Panc1 (cell line): Measurements from ENCODE around the gene ENDOV. TPM values are rescaled to one million over a fixed set of nuclear protein-coding genes. Genes with fewer than 3 reads are reported as not detected.
A peak's percentile ranks its signal among the peaks of the same experiment; 100 is the strongest.

Experiments used
- ATAC-seq: fragments of 200-7000 bp; cut with Tn5 transposase; 2 replicates; pipeline ENCODE4 v1.9.1; 2020; ENCODE audit warnings: mild to moderate bottlenecking, moderate library complexity
- BruUV-seq: library from RNA; stranded (reverse); fragments of 400-500 nt; replicated peaks from 2 replicates; lab custom pipeline; 2021; lab: Mats Ljungman, UMichigan
- CTCF ChIA-PET: fragments of 300-600 bp; sonication (Branson Sonifier 250); formaldehyde crosslinking; loops from one replicate; lab custom pipeline; 2022; ENCODE audit warnings: antibody characterized with exemption; lab: Charles Lee
- POLR2A ChIA-PET: fragments of 300-600 bp; sonication (Branson Sonifier 250); formaldehyde crosslinking; loops from one replicate; lab custom pipeline; 2022; ENCODE audit warnings: antibody characterized with exemption; lab: Charles Lee
- DNase-seq: peaks from one replicate; pipeline ENCODE4 v3.0.0-alpha.2; 2010; ENCODE audit warnings: low read depth, low spot score
- H3K27ac ChIP-seq: 2 replicates; pipeline ENCODE4 v1.5.1; 2011; ENCODE audit warnings: mild to moderate bottlenecking, low read length, inconsistent platforms
- H3K27me3 ChIP-seq: fragments of 200-500 bp; sonication (Bioruptor generic); 2 replicates; pipeline ENCODE4 v1.6.0; 2014; ENCODE audit warnings: low read length, inconsistent platforms; ENCODE audit not compliant: control insufficient read depth, insufficient read depth
- H3K36me3 ChIP-seq: fragments of 200-500 bp; sonication (Bioruptor generic); 2 replicates; pipeline ENCODE4 v1.5.1; 2014; ENCODE audit warnings: inconsistent platforms, mild to moderate bottlenecking, low read length, moderate library complexity; ENCODE audit not compliant: control insufficient read depth, insufficient read depth
- H3K4me1 ChIP-seq: 2 replicates; pipeline ENCODE4 v1.5.1; 2011; ENCODE audit warnings: inconsistent platforms, mild to moderate bottlenecking, low read length, moderate library complexity; ENCODE audit not compliant: control insufficient read depth, insufficient read depth
- H3K4me3 ChIP-seq, 2 experiments: 2 replicates each; pipeline ENCODE4 v1.5.1; 2011 to 2012; ENCODE audit warnings: low read depth in 2 of 2, low read length in 2 of 2, mild to moderate bottlenecking in 2 of 2, inconsistent platforms in 1 of 2, moderate library complexity in 1 of 2
- H3K9me3 ChIP-seq: fragments of 200-500 bp; sonication (Bioruptor generic); 2 replicates; pipeline ENCODE4 v1.5.1; 2014; ENCODE audit warnings: low read depth, mild to moderate bottlenecking, inconsistent platforms, low read length, moderate library complexity; ENCODE audit not compliant: control insufficient read depth, insufficient read depth
- POLR2AphosphoS5 ChIP-seq: IDR thresholded peaks from 2 replicates; pipeline ENCODE4 v1.6.1; 2012; ENCODE audit warnings: mild to moderate bottlenecking, low read depth, low read length, moderate library complexity
- SIN3A ChIP-seq: IDR thresholded peaks from 2 replicates; pipeline ENCODE4 v1.6.1; 2012; ENCODE audit warnings: low read depth, mild to moderate bottlenecking, low read length, moderate library complexity, borderline replicate concordance; ENCODE audit not compliant: insufficient read depth
- TCF7L2 ChIP-seq: IDR thresholded peaks from 2 replicates; pipeline ENCODE4 v1.6.1; 2011; ENCODE audit warnings: mild to moderate bottlenecking, low read depth, low read length, inconsistent platforms
- in situ Hi-C: cut with HindIII; loops from 2 replicates; pipeline ENCODE4 v1.10.0; 2016; ENCODE audit warnings: low sequenced_read_pairs, low pct_unique_long_range_greater_than_20kb
- intact Hi-C: fragments of 100-400 bp; cut with micrococcal nuclease; formaldehyde crosslinking; loops from one replicate; pipeline ENCODE4 v1.10.0; 2022; ENCODE audit not compliant: unreplicated experiment
- total RNA-seq: library from RNA; stranded (reverse); gene quantifications from one replicate; pipeline ENCODE4 v1.2.1, GENCODE V29; 2021; ENCODE audit not compliant: unreplicated experiment
- TF ChIP-seq, protein P1 (sequence below): fragments of 450-650 bp; IDR thresholded peaks from 2 replicates; pipeline ENCODE4 v1.5.1; 2017; ENCODE audit warnings: mild to moderate bottlenecking
- TF ChIP-seq, protein P2 (sequence below), 2 experiments: IDR thresholded peaks; 2 replicates each; pipeline ENCODE4 v1.6.1; 2011 to 2012; ENCODE audit warnings: low read depth in 2 of 2, control low read depth in 1 of 2, low read length in 1 of 2, mild to moderate bottlenecking in 1 of 2, moderate library complexity in 1 of 2; ENCODE audit not compliant: insufficient read depth in 1 of 2

The ENDOV gene
- total RNA-seq, 1 experiment from 2014 or later, result 37.1 TPM

DNA sequence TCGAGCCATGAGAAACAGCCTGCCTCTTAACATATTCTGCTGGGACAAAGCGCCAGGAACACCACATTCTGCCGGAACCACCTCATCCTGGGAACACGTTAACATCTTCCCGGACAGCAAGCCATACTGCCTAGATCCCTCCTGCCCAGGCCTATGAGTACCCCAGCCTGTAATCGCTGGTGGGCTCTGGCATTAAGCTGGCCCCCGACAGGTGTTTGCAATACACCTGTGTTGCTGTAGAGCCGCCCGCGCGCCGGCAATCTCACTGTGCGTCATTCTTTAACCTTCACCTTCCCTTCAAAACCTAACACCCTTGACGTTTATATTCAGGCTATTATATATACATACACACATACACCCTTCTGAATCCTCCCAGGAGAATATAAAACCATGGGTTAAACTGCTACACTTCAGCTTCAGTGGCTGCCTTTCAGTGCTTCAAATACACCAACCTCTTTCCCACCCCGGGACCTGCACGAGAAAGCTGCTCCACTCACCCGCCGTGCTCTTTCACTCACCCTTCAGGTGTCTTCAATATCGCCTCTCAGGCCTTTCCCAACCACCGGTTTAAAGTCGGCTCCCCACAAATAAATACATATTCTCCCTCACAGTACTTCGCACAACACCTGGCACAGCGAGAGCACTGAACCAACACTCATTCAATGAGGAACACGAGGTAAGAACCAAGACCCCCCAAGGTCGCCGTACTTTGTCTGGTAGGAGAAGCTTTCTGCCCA lies 1.0 kb upstream of the ENDOV start:
- H3K4me1 ChIP-seq, result peaks cover 11% of the 10 kb centered on the region
- ATAC-seq, result peak; percentile 28
- TF ChIP-seq TCF7L2, result no peak
- no peak for TF ChIP-seq POLR2AphosphoS5
- TF ChIP-seq, protein P1, sequence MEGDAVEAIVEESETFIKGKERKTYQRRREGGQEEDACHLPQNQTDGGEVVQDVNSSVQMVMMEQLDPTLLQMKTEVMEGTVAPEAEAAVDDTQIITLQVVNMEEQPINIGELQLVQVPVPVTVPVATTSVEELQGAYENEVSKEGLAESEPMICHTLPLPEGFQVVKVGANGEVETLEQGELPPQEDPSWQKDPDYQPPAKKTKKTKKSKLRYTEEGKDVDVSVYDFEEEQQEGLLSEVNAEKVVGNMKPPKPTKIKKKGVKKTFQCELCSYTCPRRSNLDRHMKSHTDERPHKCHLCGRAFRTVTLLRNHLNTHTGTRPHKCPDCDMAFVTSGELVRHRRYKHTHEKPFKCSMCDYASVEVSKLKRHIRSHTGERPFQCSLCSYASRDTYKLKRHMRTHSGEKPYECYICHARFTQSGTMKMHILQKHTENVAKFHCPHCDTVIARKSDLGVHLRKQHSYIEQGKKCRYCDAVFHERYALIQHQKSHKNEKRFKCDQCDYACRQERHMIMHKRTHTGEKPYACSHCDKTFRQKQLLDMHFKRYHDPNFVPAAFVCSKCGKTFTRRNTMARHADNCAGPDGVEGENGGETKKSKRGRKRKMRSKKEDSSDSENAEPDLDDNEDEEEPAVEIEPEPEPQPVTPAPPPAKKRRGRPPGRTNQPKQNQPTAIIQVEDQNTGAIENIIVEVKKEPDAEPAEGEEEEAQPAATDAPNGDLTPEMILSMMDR, result no peak
- no peak for TF ChIP-seq SIN3A
- TF ChIP-seq, protein P2, sequence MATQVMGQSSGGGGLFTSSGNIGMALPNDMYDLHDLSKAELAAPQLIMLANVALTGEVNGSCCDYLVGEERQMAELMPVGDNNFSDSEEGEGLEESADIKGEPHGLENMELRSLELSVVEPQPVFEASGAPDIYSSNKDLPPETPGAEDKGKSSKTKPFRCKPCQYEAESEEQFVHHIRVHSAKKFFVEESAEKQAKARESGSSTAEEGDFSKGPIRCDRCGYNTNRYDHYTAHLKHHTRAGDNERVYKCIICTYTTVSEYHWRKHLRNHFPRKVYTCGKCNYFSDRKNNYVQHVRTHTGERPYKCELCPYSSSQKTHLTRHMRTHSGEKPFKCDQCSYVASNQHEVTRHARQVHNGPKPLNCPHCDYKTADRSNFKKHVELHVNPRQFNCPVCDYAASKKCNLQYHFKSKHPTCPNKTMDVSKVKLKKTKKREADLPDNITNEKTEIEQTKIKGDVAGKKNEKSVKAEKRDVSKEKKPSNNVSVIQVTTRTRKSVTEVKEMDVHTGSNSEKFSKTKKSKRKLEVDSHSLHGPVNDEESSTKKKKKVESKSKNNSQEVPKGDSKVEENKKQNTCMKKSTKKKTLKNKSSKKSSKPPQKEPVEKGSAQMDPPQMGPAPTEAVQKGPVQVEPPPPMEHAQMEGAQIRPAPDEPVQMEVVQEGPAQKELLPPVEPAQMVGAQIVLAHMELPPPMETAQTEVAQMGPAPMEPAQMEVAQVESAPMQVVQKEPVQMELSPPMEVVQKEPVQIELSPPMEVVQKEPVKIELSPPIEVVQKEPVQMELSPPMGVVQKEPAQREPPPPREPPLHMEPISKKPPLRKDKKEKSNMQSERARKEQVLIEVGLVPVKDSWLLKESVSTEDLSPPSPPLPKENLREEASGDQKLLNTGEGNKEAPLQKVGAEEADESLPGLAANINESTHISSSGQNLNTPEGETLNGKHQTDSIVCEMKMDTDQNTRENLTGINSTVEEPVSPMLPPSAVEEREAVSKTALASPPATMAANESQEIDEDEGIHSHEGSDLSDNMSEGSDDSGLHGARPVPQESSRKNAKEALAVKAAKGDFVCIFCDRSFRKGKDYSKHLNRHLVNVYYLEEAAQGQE (IDR thresholded peaks at IDR 0.05; ENCODE audit: insufficient read depth in 1 of 2, low read depth in 2 of 2, low read length in 1 of 2), result no peak
- no peak for DNase-seq
- in situ Hi-C loops, result no loop called here
- no peaks in the 10 kb centered on the region for H3K9me3 ChIP-seq
- H3K36me3 ChIP-seq, result no peaks in the 10 kb centered on the region; the same call in 1 of the 2 replicates
- ChIA-PET POLR2A (interaction anchor here (0.5 to 0.6 kb wide), 2 partner anchors 114 to 661 kb away, joined by 5 to 8 read pairs; no protein-coding TSS in a partner anchor), CTCF (no interaction called here)
- H3K4me3 ChIP-seq, result peak overlapping the region; percentile 93 to 97
- intact Hi-C loops, result no loop called here
- H3K27me3 ChIP-seq, result no peaks in the 10 kb centered on the region
- BruUV-seq, result TSS peak; percentile 80
- H3K27ac ChIP-seq, result peak overlapping the region; percentile 97

- H3K27ac ChIP-seq, result peak overlapping the region; percentile 97
- CTCF ChIA-PET, result no interaction called here
- no peaks in the 10 kb centered on the region for H3K9me3 ChIP-seq
- POLR2A ChIA-PET, result interaction anchor here (0.5 to 0.6 kb wide), 2 partner anchors 113 to 662 kb away, joined by 5 to 8 read pairs; no protein-coding TSS in a partner anchor
- in situ Hi-C loops (no loop called here), intact Hi-C loops (no loop called here)
- no peaks in the 10 kb centered on the region for H3K27me3 ChIP-seq
- DNase-seq (no peak), ATAC-seq (peak; percentile 49)
- no peaks in the 10 kb centered on the region; the same call in 1 of the 2 replicates for H3K36me3 ChIP-seq
- no TSS peak for BruUV-seq
- peaks cover 11% of the 10 kb centered on the region for H3K4me1 ChIP-seq
- H3K4me3 ChIP-seq, result peak overlapping the region; percentile 93 to 97
- TF ChIP-seq, protein P1, result no peak
- TF ChIP-seq POLR2AphosphoS5 (no peak), TCF7L2 (no peak), SIN3A (no peak)
- TF ChIP-seq, protein P2 (IDR thresholded peaks at IDR 0.05; ENCODE audit: insufficient read depth in 1 of 2, low read depth in 2 of 2, low read length in 1 of 2), result no peak
These were observed 512 bp upstream of the ENDOV start for GRCh38 chr17:80414508-80414802.
